GM21447 (cell line): ENCODE data around the gene MYOC.
"Not testable (repeated sequence)": the region's sequence is repeated elsewhere in the genome, so short reads cannot be mapped to it uniquely, and the experiment has no call there.

Source experiments
- ATAC-seq: cut with Tn5 transposase; IDR thresholded peaks from one replicate; pipeline ENCODE4 v1.9.1; 2021; ENCODE audit not compliant: unreplicated experiment

MYOC gene

GRCh38 chr1:171611306-171611705, 41.2 kb downstream of the MYOC start:
- no peak for ATAC-seq

GRCh38 chr1:171610385-171610784, 42.1 kb downstream of the MYOC start:
- peak; percentile 52 for ATAC-seq

GRCh38 chr1:171606402-171606941, 46.0 kb downstream of the MYOC start:
- ATAC-seq, result peak; percentile 50

GRCh38 chr1:171603042-171603441, 49.4 kb downstream of the MYOC start:
- not testable (repeated sequence) for ATAC-seq

GRCh38 chr1:171600862-171601261, 51.6 kb downstream of the MYOC start:
- no peak for ATAC-seq

DNA sequence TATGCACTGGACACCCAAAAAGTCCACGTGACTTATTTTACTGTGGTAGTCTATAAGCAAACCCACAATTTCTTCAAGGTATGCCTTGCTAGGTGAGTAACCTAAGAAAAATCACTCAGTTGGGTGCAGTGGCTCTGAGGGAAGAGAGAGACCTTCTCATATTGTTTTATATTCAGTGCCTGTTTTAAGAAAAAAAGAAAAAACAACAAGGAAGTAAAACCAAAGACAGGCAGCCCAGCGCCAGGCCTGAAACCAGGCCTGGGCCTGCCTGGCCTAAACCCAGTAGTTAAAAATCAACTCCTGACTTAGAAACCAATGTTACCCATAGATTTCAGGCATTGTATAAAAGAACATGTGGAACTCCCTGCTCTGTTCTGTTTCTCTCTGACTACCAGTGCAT, 52.2 kb downstream of the MYOC start:
- ATAC-seq, result not testable (repeated sequence)

DNA sequence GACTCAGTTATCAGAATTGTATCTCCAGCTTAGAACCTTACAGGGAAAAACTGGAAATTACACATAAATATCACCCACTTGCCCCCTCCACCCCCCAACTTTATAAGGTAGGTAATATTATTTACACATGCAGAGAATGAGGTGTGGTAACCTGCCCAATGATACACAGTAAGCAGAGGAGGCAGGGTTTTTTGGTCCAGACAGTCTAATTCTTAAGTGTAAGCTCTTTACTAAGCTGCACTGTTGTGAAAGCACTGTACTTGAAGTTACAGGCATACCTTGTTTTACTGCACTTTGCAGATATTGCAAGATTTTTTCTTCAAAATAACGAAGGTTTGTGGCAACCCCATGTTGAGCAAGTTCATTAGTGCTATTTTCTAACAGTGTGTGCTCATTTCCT, 55.3 kb downstream of the MYOC start:
- ATAC-seq, result no peak

- no peak for ATAC-seq
Measured at GRCh38 chr1:171596705-171597104, 55.8 kb downstream of the MYOC start.

DNA sequence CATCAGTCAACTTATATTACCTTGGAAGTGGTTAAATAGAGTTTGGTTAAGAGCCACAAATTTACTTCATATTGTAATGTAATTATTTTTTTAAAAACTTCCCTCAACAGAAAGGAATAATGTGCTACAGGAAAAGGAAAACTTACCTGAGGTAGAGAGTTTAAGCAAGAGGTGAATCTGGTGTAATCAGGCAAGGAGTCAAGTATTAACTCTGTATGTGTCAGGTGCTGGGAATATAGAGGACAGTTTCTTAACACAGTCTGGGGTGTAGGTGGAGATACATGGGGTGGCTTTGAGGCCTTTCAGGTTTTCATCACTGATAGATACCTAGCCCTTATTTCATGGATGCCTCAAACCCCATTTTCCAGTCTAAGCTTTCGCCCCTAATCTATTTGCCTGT, 56.4 kb downstream of the MYOC start:
- ATAC-seq, result no peak

DNA sequence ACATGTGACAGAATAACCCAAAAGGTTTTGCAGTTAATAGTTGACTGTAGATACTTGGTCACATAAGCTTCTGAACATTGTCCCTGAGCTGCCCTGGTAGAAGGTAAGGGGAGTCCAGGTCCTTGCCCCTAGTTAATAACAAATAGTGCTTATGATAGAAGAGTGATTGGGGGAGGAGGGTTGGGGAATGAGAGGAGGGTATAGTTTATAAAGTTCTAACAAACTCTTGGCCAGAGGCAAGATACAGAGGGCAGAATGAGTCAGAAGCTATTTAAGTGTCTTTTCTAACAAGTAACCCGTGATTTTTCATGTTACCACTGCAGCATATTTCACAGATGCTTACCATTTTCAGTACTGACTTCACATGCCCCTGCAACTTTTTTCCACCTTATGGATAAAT, 57.2 kb downstream of the MYOC start:
- no peak for ATAC-seq

DNA sequence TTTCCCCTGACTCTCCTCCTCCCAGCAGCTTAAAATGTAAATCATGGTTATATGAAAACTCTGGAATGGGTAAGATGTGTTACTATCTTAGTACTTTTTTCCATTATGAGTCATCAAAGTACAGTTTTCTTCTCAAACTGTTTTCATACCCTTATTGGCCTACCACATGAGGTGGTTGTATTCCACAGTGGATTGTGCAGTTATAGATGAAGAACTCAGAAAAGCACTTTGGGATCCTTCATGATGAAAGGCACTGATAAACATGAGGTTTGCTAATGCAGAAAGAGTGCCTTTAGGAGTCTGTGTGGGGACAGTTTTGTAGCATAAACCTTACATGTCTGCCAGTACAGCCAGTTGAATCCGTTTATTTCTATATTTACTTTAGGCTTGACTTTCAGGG, 62.5 kb downstream of the MYOC start:
- ATAC-seq, result no peak

DNA sequence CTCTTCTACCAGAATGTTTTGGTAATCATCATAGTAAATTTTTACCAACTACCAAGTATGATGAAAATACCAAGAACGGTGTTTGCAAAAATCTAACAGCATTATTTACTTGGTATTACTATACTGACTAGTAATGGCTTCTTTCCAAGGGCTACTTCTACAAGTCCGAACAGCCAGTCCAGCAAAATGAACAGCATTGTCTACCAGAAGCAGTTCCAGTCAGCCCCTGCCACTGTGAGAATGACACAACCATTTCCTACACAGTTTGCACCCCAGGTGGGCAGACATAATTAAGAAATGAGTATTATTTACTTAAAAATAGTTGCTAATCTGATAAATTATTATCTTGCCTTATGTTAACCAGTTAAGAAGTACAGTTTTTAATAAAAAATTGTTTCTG, 64.3 kb downstream of the MYOC start:
- ATAC-seq, result no peak

DNA sequence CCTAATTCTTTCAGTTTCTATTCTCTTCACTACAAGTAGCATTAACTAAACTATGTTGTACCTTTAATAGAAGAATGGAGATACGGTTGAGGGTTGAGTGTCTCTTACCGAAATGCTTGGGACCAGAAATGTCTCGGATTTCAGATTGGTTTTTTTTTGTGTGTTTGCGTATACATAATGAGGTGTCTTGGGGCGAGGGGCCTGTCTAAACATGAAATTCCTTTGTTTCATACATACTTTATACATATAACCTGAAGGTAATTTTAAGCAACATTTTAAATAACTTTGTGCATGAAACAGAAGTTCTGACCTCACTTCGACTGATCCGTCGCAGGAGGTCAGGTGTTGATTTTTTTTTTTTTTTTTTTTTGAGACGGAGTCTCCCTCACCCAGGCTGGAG, 66.8 kb downstream of the MYOC start:
- no peak for ATAC-seq
